Measurements from ENCODE around the gene RMRP.
"Not testable (repeated sequence)": the region's sequence is repeated elsewhere in the genome, so short reads cannot be mapped to it uniquely, and the experiment has no call there.

Gene RMRP

GRCh38 chr9:35664531-35665470, 7.0 kb upstream of the RMRP start, which contains the start of gene ARHGEF39:
TSS of gene ARHGEF39 (minus strand) at chr9:35665195. CDS start at chr9:35665169, 26 bp downstream.
- peak; percentile 94 for DNase-seq (ENCODE audit: low spot score)

DNA sequence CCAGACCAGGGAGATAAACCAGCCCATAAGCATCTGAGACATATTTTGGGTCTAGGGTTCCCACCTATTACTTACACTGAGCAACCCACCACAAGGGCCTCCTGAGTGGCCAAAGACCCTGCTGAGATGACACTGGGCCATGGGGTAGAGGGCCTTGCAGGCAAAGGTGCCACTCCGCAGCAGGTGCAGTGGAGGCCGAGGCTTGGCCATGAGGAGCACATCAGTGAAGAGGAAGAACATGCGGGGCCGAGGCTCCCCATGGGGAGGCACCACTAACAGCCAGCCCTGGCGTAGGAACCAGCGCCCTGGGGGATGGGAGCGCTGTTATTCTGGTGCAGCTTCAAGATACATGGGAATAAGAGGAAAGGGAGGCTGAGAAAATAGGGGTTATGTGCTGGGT, 4.6 kb upstream of the RMRP start:
- no peak for DNase-seq (ENCODE audit: low spot score)

DNA sequence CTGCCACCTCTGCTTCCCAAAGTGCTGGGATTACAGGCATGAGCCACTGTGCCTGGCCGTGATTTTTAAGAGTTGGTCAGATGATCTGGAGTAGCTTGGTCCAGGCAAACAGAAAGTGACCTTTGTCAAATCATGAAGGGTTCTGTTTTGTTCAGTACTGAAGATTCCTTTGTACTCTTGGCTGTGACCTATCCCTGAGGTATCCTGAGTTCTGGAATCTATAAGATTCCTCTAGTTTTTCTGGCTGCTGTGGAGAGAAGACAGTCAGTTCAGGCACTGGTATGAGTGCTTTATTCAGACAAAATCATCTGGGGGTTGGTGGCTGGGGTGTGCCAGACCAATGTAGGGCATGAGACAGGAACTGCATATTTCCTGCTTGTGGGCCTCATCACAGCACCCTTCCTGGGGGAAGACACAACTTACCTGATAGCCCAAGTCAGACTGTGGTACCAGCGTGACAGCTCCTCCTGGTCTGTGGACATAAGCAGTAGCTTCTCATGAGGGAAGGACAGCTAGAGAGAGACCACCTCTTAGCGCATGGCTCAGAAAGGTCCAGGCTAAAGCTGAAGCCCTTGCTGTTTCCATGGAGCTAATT, 4.0 kb upstream of the RMRP start:
- DNase-seq (ENCODE audit: low spot score), result no peak

- no peak for DNase-seq (ENCODE audit: low spot score)
These were observed 3.2 kb upstream of the RMRP start for GRCh38 chr9:35660966-35661415.

DNA sequence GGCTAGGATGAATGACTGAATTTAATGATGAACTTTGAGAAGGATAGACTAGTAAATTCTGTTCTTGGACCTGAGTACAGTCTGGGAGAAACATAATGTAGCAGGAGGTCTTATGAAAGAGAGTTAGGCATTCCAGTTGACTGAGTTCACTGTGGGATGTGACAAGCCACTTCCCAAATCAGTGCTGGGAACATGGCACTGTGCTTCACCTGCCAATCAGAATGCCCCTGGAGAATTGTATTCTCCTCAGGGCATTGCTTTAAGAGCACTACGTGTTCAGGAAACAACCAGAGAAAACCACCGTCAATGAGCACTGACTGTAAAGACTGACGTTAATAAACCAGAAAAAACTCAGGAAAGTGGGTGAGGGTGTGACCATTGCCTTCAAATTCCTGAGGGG, 1.5 kb upstream of the RMRP start:
- no peak for DNase-seq (ENCODE audit: low spot score)

DNA sequence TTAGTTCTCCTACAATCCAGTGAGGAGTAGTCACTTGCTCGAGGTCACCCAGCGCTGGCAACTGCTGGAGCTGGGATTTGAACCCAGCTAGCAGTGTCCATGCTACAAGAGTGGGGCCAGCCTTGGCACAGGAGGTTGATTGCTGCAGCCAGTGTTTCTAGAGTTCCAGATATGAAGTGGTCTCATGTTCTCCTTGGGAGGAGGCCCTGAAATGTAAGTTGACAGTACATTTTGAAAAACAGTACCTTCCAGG, 1.1 kb upstream of the RMRP start:
- DNase-seq (ENCODE audit: low spot score), result no peak

DNA sequence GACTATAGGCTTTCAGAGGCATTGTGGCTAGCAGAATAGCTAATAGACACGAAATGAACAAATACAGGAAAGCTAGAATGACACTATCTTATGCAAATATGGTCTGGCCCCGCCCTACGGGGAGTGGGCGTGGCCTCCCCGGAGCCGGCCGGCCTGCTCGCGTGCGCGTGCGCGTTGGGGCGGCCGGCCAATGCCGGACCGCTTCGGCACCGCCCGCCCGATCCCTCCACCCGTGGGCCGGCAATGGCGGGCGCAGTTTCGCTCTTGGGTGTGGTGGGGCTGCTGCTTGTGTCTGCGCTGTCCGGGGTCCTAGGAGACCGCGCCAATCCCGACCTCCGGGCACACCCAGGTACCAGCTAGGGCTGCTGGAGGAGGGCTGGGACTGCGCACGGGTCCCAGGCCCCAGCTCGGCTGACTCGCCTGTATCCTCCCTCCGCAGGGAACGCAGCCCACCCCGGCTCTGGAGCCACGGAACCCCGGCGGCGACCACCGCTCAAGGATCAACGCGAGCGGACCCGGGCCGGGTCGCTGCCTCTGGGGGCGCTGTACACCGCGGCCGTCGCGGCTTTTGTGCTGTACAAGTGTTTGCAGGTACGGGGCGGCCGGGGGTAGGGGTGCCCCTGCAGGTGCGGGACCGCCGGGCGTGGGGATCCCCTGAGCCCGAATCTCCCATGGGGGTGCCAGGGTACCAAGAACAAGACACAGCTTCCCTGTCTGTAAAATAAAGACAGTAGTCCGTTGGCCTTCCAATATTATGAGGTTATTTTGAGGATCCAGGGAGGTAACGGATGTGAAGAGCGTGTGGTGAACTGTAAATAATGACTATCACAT, 533 bp upstream of the RMRP start, which contains the start of gene CCDC107:
CCDC107 (plus strand) TSS at position 156 of the 831 bp plus-strand sequence; CDS start at position 244, 88 bp downstream.
- peak; percentile 84 for DNase-seq (ENCODE audit: low spot score)

- no peak for DNase-seq (ENCODE audit: low spot score)
These were observed 831 bp downstream of the RMRP start for GRCh38 chr9:35656831-35657545.

GRCh38 chr9:35656348-35656747, 1.5 kb downstream of the RMRP start:
- peak; percentile 5 for DNase-seq (ENCODE audit: low spot score)

DNA sequence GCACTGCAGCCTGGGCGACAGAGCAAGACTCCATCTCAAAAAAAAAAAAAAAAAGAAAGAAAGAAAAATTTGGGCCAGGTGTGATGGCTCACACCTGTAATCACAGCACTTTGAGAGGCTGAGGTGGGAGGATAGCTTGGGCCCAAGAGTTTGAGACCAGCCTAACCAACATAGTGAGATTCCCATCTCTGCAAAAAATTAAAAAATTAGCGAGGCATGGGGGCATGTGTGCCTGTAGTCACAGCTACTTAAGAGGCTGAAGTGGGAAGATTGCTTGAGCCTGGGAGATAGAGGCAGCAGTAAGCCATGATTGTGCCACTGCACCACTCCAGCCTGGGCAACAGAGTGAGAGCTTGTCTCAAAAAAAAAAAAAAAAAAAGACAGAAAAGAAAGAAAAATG, 4.2 kb downstream of the RMRP start:
- DNase-seq (ENCODE audit: low spot score), result no peak

- peak; percentile 2 for DNase-seq (ENCODE audit: low spot score)
These were observed 5.0 kb downstream of the RMRP start for GRCh38 chr9:35652829-35653209.

GRCh38 chr9:35651956-35652828, 5.6 kb downstream of the RMRP start:
- peak; percentile 23 for DNase-seq (ENCODE audit: low spot score)

GRCh38 chr9:35650341-35651158, 7.3 kb downstream of the RMRP start, which contains the start of gene SIT1:
TSS of gene SIT1 (minus strand) at chr9:35650931. CDS start at chr9:35650853, 78 bp downstream.
- DNase-seq (ENCODE audit: low spot score), result no peak

DNA sequence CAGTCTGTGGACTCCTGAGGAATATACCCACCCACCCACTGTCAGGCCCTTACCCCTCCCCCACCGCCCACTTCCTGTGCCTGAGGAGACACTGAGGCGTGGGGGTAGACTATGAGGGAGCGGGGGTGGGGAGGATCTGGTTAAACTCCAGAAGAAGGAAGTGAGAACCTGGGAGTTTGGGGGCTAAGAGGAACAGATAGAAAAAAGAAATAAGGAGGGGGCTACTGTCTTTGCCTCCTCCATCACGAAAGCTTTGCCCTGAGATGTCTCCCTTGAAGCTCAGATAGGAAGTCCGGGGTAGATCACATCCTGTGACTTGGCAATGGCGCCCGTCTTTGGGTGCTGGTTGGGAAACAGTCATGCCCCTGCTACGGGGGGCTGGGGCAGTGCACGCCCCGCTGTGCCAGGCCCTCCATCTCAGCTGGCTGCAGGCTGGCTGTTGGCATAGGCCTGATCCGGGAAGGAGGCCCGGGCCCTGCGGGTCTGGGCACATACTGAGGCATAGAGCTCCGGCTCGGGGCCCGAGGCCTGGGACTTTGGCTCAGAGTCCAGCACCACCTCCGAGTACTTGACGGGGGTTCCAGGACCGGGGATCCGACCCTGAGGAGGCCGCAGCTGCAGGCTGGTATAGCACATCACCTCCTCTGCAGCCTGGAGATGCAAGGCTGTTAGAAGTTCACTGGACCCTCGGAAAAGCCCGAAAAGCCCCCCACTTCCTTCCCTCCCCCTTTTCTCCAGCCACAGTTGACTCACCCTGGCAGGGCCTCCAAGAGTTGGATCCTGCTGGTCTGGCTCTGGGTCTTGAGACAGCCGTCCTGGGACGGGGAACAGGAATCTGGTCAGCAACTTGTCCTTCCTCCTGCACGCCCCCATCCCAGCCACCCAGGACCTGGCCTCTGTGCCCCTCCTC, 8.1 kb downstream of the RMRP start:
- no peak for DNase-seq (ENCODE audit: low spot score)

GRCh38 chr9:35646533-35647265, 11.1 kb downstream of the RMRP start:
- peak; percentile 91 for DNase-seq (ENCODE audit: low spot score)

DNA sequence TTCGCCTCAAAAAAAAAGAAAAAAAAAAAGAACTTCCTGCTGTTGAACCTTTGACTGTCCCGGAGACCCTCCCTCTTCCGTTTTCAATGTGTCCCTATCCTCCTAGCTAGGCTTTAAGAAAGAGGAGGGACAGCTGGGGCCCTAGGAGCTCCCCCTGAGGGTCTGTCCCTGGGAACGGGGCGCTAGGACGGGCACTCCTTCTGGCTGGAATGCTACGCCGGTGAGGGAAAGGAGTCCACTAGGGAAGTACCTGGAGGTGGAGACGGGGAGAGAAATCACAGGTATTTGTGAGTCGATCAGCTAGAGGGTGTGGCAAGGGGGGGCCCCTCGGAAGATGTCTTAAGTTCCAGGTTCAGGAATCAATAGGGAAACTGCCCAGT, 11.7 kb downstream of the RMRP start:
- DNase-seq (ENCODE audit: low spot score), result peak; percentile 68

DNA sequence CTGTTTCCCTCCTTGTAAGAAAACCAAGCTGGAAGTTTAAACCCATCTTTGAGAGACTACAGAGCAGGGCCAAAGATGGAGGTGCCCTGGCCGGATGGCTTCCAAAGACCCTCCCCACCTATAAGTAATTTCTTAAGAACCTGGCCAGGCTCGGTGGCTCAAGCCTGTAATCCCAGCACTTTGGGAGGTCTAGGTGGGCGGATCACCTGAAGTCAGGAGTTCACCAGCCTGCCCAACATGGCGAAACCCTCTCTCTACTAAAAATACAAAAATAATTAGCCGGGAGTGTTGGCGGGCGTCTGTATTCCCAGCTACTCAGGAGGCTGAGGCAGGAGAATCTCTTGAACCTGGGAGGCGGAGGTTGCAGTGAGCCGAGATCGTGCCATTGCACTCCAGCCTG, 12.1 kb downstream of the RMRP start:
- DNase-seq (ENCODE audit: low spot score), result not testable (repeated sequence)

DNA sequence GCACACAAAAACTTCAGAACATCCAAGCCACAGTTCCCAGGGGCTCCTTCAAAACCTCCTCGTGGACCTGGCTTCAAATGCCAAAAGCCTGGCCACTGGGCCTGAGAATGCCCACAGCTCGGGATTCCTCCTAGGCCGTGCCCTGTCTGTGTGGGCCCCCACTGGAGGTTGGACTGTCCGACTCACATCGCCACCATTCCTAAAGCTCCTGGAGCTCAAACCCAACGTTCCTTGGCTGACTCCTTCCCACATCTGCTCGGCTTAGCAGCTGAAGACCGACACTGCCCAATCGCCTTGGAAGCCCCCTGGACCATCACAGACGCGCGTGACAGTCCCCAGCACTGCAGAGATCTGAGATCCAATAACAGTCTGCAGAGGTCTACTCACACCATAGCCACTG, 14.8 kb downstream of the RMRP start:
- no peak for DNase-seq (ENCODE audit: low spot score)

All from HuH-7 (cell line).